ENCODE measurements around the gene DGUOK.

GRCh38 chr2:73982140-73982617 lies 55.5 kb downstream of the DGUOK start:
- TF ChIP-seq CTCF (conservative IDR thresholded peaks at IDR 0.05) (no peak), EZH2 (IDR thresholded peaks at IDR 0.05; ENCODE audit: low read depth) (no peak)

Data from PC-9 (cell line).